Body of pancreas (tissue), 4 donors: Measurements from ENCODE around the gene PKNOX2. TPM values are rescaled to one million over a fixed set of nuclear protein-coding genes. Genes with fewer than 3 reads are reported as not detected.

Experiments used
- ATAC-seq: fragments of 150-250 bp; one replicate; pipeline ENCODE4 v1.9.1; 2016
- DNase-seq, 4 donors: peaks; one replicate each; pipeline ENCODE4 v3.0.0-alpha.2; 2019
- H3K27ac ChIP-seq, 4 donors: fragments of 200-600 bp; sonication (generic); 1 replicate in 3 of 4; 2 replicates in 1 of 4; pipeline versions ENCODE4 v1.5.1 to v1.6.1; 2016 to 2019; ENCODE audit warnings: mild to moderate bottlenecking in 1 of 4, mixed read lengths in 1 of 4, moderate library complexity in 1 of 4
- H3K27me3 ChIP-seq, 2 donors: fragments of 200-600 bp; sonication (generic); one replicate each; pipeline ENCODE4 v1.6.0; 2016; ENCODE audit warnings: mild to moderate bottlenecking in 1 of 2
- H3K36me3 ChIP-seq, 2 donors: fragments of 200-600 bp; sonication (generic); replicated peaks in 1 of 2; 2 replicates each; pipeline ENCODE4 v1.5.1; 2016; ENCODE audit warnings: low read depth in 2 of 2; ENCODE audit not compliant: insufficient read depth in 1 of 2
- H3K4me1 ChIP-seq: fragments of 200-600 bp; sonication (generic); one replicate; pipeline ENCODE4 v1.6.0; 2016
- H3K4me3 ChIP-seq, 2 donors: fragments of 200-600 bp; sonication (generic); 1 replicate in 1 of 2; 2 replicates in 1 of 2; pipeline ENCODE4 v1.5.1; 2016 to 2019
- H3K9me3 ChIP-seq, 3 donors: fragments of 200-600 bp; sonication (generic); 1 replicate in 2 of 3; 2 replicates in 1 of 3; pipeline ENCODE4 v1.5.1; 2016
- CTCF ChIP-seq, 7 experiments: fragments of 450-650 bp in 4 of 7; fragments of 200-600 bp in 3 of 7; sonication (generic) in 3 of 7; IDR thresholded peaks; one replicate each; pipeline ENCODE4 v1.5.1; 2016 to 2019; ENCODE audit warnings: antibody characterized with exemption in 7 of 7
- POLR2A ChIP-seq, 3 donors: fragments of 450-650 bp; IDR thresholded peaks; one replicate each; pipeline ENCODE4 v1.6.1; 2016; ENCODE audit warnings: antibody characterized with exemption in 3 of 3, mild to moderate bottlenecking in 2 of 3
- WGBS, 2 donors: methylation state at CpG; one replicate each; pipeline ENCODE4 v1.1.5; 2017; 5-methylcytosine and 5-hydroxymethylcytosine counted together
- intact Hi-C: fragments of 100-400 bp; cut with DNase I; formaldehyde crosslinking; loops from one replicate; pipeline ENCODE4 v1.15.1; 2023
- total RNA-seq, 2 donors: library from RNA; depleted of rRNA; stranded (reverse); fragments of >200 nt; gene quantifications; one replicate each; pipeline ENCODE4 v1.1.0, GENCODE V29; 2016

The PKNOX2 gene
- total RNA-seq, 2 donors from 2014 or later, result 4.2 to 4.9 TPM

GRCh38 chr11:125179346-125179745 is 14.8 kb downstream of the PKNOX2 start:
- 83 to 87% methylated on average over 9 of the region's 9 CpGs for WGBS, 2 donors
- H3K9me3 ChIP-seq, result no peaks in the 10 kb centered on the region
- ATAC-seq, result no peak
- intact Hi-C loops, result no loop called here
- no peaks in the 10 kb centered on the region for H3K27me3 ChIP-seq
- H3K36me3 ChIP-seq, result no peaks in the 10 kb centered on the region
- no peak for TF ChIP-seq POLR2A (IDR thresholded peaks at IDR 0.05)
- no peak for TF ChIP-seq CTCF (IDR thresholded peaks at IDR 0.05)
- no peak overlapping the region for H3K4me3 ChIP-seq
- no peak for DNase-seq
- no peak overlapping the region for H3K27ac ChIP-seq
- peaks cover 52% of the 10 kb centered on the region for H3K4me1 ChIP-seq

GRCh38 chr11:125179895-125180294 is 15.3 kb downstream of the PKNOX2 start:
- DNase-seq, result no peak
- WGBS, 2 donors, result 83 to 86% methylated on average over 11 of the region's 11 CpGs
- TF ChIP-seq CTCF (IDR thresholded peaks at IDR 0.05) (no peak), POLR2A (IDR thresholded peaks at IDR 0.05) (no peak)

GRCh38 chr11:125180413-125181305 is 16.1 kb downstream of the PKNOX2 start:
- intact Hi-C loops, result no loop called here
- no peaks in the 10 kb centered on the region for H3K36me3 ChIP-seq
- H3K27me3 ChIP-seq, result no peaks in the 10 kb centered on the region
- H3K27ac ChIP-seq, result peak overlapping the region in 3 of 4 donors; percentile 39 to 72 (median 54)
- ATAC-seq (peak; percentile 49), DNase-seq (no peak)
- H3K4me3 ChIP-seq, result no peak overlapping the region
- WGBS, 2 donors, result 30% methylated on average over 4 to 6 of the region's 6 CpGs
- H3K4me1 ChIP-seq, result peaks cover 38% of the 10 kb centered on the region
- no peaks in the 10 kb centered on the region for H3K9me3 ChIP-seq
- no peak for TF ChIP-seq POLR2A (IDR thresholded peaks at IDR 0.05)
- no peak for TF ChIP-seq CTCF (IDR thresholded peaks at IDR 0.05)

More at GRCh38 chr11:125179895-125180294, 15.3 kb downstream of the PKNOX2 start:
- Histone ChIP-seq H3K36me3 (no peaks in the 10 kb centered on the region), H3K27me3 (no peaks in the 10 kb centered on the region), H3K4me3 (no peak overlapping the region), H3K27ac (peak overlapping the region in 3 of 4 donors; percentile 39 to 72 (median 54)), H3K9me3 (no peaks in the 10 kb centered on the region), H3K4me1 (peaks cover 46% of the 10 kb centered on the region)
- intact Hi-C loops, result no loop called here
- ATAC-seq, result no peak

- no peak for ATAC-seq
- peaks cover 38% of the 10 kb centered on the region for H3K4me1 ChIP-seq
- TF ChIP-seq POLR2A (IDR thresholded peaks at IDR 0.05), result no peak
- no peak for DNase-seq
- H3K9me3 ChIP-seq, result peaks cover 0 to 4% (median 0%) of the 10 kb centered on the region in 3 donors
- H3K27ac ChIP-seq, result peak overlapping the region in 1 of 4 donors; percentile 8
- H3K36me3 ChIP-seq, result no peaks in the 10 kb centered on the region
- H3K27me3 ChIP-seq, result no peaks in the 10 kb centered on the region
- intact Hi-C loops, result no loop called here
- no peak overlapping the region for H3K4me3 ChIP-seq
Measured at GRCh38 chr11:125182573-125182972, 18.0 kb downstream of the PKNOX2 start.

GRCh38 chr11:125183641-125184040 is 19.1 kb downstream of the PKNOX2 start:
- DNase-seq, result no peak
- intact Hi-C loops, result no loop called here
- WGBS, 2 donors, result 67 to 83% methylated on average over 1 of the region's 1 CpG
- ATAC-seq, result no peak
- H3K4me3 ChIP-seq, result no peak overlapping the region
- peaks cover 0 to 4% (median 0%) of the 10 kb centered on the region in 3 donors for H3K9me3 ChIP-seq
- H3K36me3 ChIP-seq, result no peaks in the 10 kb centered on the region
- H3K27me3 ChIP-seq, result no peaks in the 10 kb centered on the region
- no peak overlapping the region for H3K27ac ChIP-seq
- TF ChIP-seq POLR2A (IDR thresholded peaks at IDR 0.05) (no peak), CTCF (IDR thresholded peaks at IDR 0.05) (no peak)
- peaks cover 38% of the 10 kb centered on the region for H3K4me1 ChIP-seq
